SK-N-SH (cell line): ENCODE measurements around the gene LOX. TPM values are rescaled to one million over a fixed set of nuclear protein-coding genes. Genes with fewer than 3 reads are reported as not detected.

Experiments
- CTCF ChIA-PET: fragments of 300-600, 350-600 bp; formaldehyde crosslinking; extraction: SDS; loops from one replicate; lab custom pipeline; 2021; lab: Yijun Ruan, JAX
- POLR2A ChIA-PET: fragments of 350-600 bp; sonication (Branson Sonifier 250); formaldehyde crosslinking; extraction: SDS; loops from one replicate; lab custom pipeline; 2020; ENCODE audit warnings: antibody characterized with exemption, inconsistent platforms; lab: Yijun Ruan, JAX
- DNase-seq: peaks from one replicate; pipeline ENCODE4 v3.0.0; 2012
- H2AFZ ChIP-seq: fragments of 200-600 bp; sonication (generic); 2 replicates; pipeline ENCODE4 v1.8.1; 2016; ENCODE audit warnings: antibody characterized with exemption, mild to moderate bottlenecking, low read depth
- H3F3A ChIP-seq: fragments of 200-600 bp; sonication (generic); replicated peaks from 2 replicates; pipeline ENCODE3; 2016; ENCODE audit warnings: antibody characterized with exemption, mild to moderate bottlenecking; ENCODE audit not compliant: insufficient read depth
- H3K27ac ChIP-seq, 2 experiments: fragments of 200-500 bp in 1 of 2; fragments of 200-600 bp in 1 of 2; sonication (Bioruptor generic) in 1 of 2; sonication (generic), shearing (Covaris generic) in 1 of 2; 2 replicates each; pipeline versions ENCODE4 v1.5.1 to v1.6.1; 2014 to 2016; ENCODE audit warnings: low read depth in 2 of 2, inconsistent platforms in 1 of 2, low read length in 1 of 2, mild to moderate bottlenecking in 1 of 2, mixed read lengths in 1 of 2
- H3K27me3 ChIP-seq: fragments of 200-600 bp; sonication (generic), shearing (Covaris generic); 2 replicates; pipeline ENCODE4 v1.6.1; 2016; ENCODE audit warnings: mixed run types; ENCODE audit not compliant: insufficient read depth
- H3K36me3 ChIP-seq, 2 experiments: fragments of 200-500 bp in 1 of 2; fragments of 200-600 bp in 1 of 2; sonication (Bioruptor generic) in 1 of 2; sonication (generic) in 1 of 2; replicated peaks in 1 of 2; 2 replicates each; pipeline versions ENCODE3 to v1.5.1; 2014 to 2016; ENCODE audit warnings: low read length in 1 of 2, mild to moderate bottlenecking in 1 of 2; ENCODE audit not compliant: insufficient read depth in 2 of 2, control insufficient read depth in 1 of 2
- H3K4me1 ChIP-seq, 2 experiments: fragments of 200-500 bp in 1 of 2; fragments of 200-600 bp in 1 of 2; sonication (Bioruptor generic) in 1 of 2; sonication (generic), shearing (Covaris generic) in 1 of 2; 2 replicates each; pipeline versions ENCODE4 v1.5.1 to v1.6.1; 2014 to 2016; ENCODE audit warnings: low read depth in 1 of 2, low read length in 1 of 2, mixed run types in 1 of 2; ENCODE audit not compliant: insufficient read depth in 2 of 2, control insufficient read depth in 1 of 2
- H3K4me2 ChIP-seq: fragments of 200-600 bp; sonication (generic), shearing (Covaris generic); 2 replicates; pipeline ENCODE4 v1.6.1; 2017; ENCODE audit warnings: mixed run types
- H3K4me3 ChIP-seq, 2 experiments: fragments of 200-500 bp in 1 of 2; fragments of 200-600 bp in 1 of 2; sonication (Bioruptor generic) in 1 of 2; sonication (generic), shearing (Covaris generic) in 1 of 2; 2 replicates each; pipeline versions ENCODE4 v1.5.1 to v1.8.1; 2014 to 2016; ENCODE audit warnings: low read depth in 2 of 2, inconsistent platforms in 1 of 2, low read length in 1 of 2, mild to moderate bottlenecking in 1 of 2, mixed read lengths in 1 of 2, moderate library complexity in 1 of 2
- H3K79me2 ChIP-seq: fragments of 200-600 bp; sonication (generic); 2 replicates; pipeline ENCODE4 v1.8.1; 2017; ENCODE audit warnings: mild to moderate bottlenecking; ENCODE audit not compliant: insufficient read depth
- H3K9ac ChIP-seq: fragments of 200-600 bp; sonication (generic); 2 replicates; pipeline ENCODE4 v1.6.1; 2017; ENCODE audit warnings: mixed run types
- H3K9me2 ChIP-seq: fragments of 200-600 bp; sonication (generic); 2 replicates; pipeline ENCODE4 v1.6.1; 2017; ENCODE audit warnings: mixed run types
- H3K9me3 ChIP-seq: fragments of 200-600 bp; sonication (generic); 2 replicates; pipeline ENCODE4 v1.6.1; 2017; ENCODE audit warnings: mixed run types, mild to moderate bottlenecking, moderate library complexity
- H4K20me1 ChIP-seq: fragments of 200-600 bp; sonication (generic); 2 replicates; pipeline ENCODE4 v1.6.1; 2017; ENCODE audit warnings: mild to moderate bottlenecking, mixed run types; ENCODE audit not compliant: insufficient read depth
- CHD2 ChIP-seq: fragments of 150-350 bp; IDR thresholded peaks from 2 replicates; pipeline ENCODE4 v1.6.1; 2018; ENCODE audit warnings: low read length; ENCODE audit not compliant: partially characterized antibody
- EP300 ChIP-seq, 2 experiments: IDR thresholded peaks; 2 replicates each; pipeline versions ENCODE4 v1.4.0 to v1.6.1; 2012; ENCODE audit warnings: borderline replicate concordance in 1 of 2, low read depth in 1 of 2, low read length in 1 of 2
- EZH2phosphoT487 ChIP-seq: fragments of 200-600 bp; sonication (generic); IDR thresholded peaks from 2 replicates; pipeline ENCODE4 v1.6.1; 2017; ENCODE audit warnings: low read depth, mixed run types, mild to moderate bottlenecking, antibody characterized with exemption, moderate library complexity, borderline replicate concordance
- FOSL2 ChIP-seq: IDR thresholded peaks from 2 replicates; pipeline ENCODE4 v1.4.0; 2012; ENCODE audit warnings: low read depth, mild to moderate bottlenecking, moderate library complexity, borderline replicate concordance
- FOXM1 ChIP-seq: IDR thresholded peaks from 2 replicates; pipeline ENCODE4 v1.4.0; 2012; ENCODE audit warnings: low read depth, mild to moderate bottlenecking
- GABPA ChIP-seq: IDR thresholded peaks from 2 replicates; pipeline ENCODE4 v1.4.0; 2012; ENCODE audit warnings: low read depth, mild to moderate bottlenecking
- JUND ChIP-seq: IDR thresholded peaks from 2 replicates; pipeline ENCODE4 v1.4.0; 2012
- MEF2A ChIP-seq: IDR thresholded peaks from 2 replicates; pipeline ENCODE4 v1.4.0; 2012; ENCODE audit warnings: low read depth, borderline replicate concordance
- NFIC ChIP-seq: IDR thresholded peaks from 2 replicates; pipeline ENCODE4 v1.4.0; 2012; ENCODE audit warnings: borderline replicate concordance
- NRF1 ChIP-seq: IDR thresholded peaks from 2 replicates; pipeline ENCODE4 v1.6.1; 2012; ENCODE audit warnings: low read depth, mild to moderate bottlenecking, low read length
- RXRA ChIP-seq: IDR thresholded peaks from 2 replicates; pipeline ENCODE4 v1.4.0; 2012; ENCODE audit warnings: low read depth, mild to moderate bottlenecking, borderline replicate concordance
- SMC3 ChIP-seq: IDR thresholded peaks from 2 replicates; pipeline ENCODE4 v1.6.1; 2012; ENCODE audit warnings: low read depth, low read length, improper control_type of control experiment
- TAF1 ChIP-seq: IDR thresholded peaks from 2 replicates; pipeline ENCODE4 v1.6.1; 2012; ENCODE audit warnings: low read depth, mild to moderate bottlenecking, low read length, moderate library complexity, borderline replicate concordance
- TCF12 ChIP-seq: IDR thresholded peaks from 2 replicates; pipeline ENCODE4 v1.4.0; 2012
- TEAD4 ChIP-seq: IDR thresholded peaks from 2 replicates; pipeline ENCODE4 v1.4.0; 2012; ENCODE audit warnings: mild to moderate bottlenecking, borderline replicate concordance; ENCODE audit not compliant: insufficient read depth
- YY1 ChIP-seq: IDR thresholded peaks from 2 replicates; pipeline ENCODE4 v1.4.0; 2012; ENCODE audit warnings: low read depth, mild to moderate bottlenecking
- WGBS: methylation state at CpG from one replicate; pipeline ENCODE4 v1.1.6; 2017; ENCODE audit warnings: low lambda C conversion rate; 5-methylcytosine and 5-hydroxymethylcytosine counted together
- polyA plus RNA-seq, 3 experiments: library from polyadenylated mRNA; depleted of rRNA; stranded (reverse); fragments of >200 nt; gene quantifications; 2 replicates each; pipeline ENCODE4 v1.2.3, GENCODE V29; 2012
- TF ChIP-seq, protein P1 (sequence below): IDR thresholded peaks from 2 replicates; pipeline ENCODE4; 2012
- TF ChIP-seq, protein P2 (sequence below): fragments of 200-600 bp; sonication (generic); IDR thresholded peaks from 2 replicates; pipeline ENCODE4 v1.6.1; 2017; ENCODE audit warnings: antibody characterized with exemption, mild to moderate bottlenecking, moderate library complexity

LOX gene
- polyA plus RNA-seq, 1 of the 3 experiments (the other 2 are of a cell fraction), result 36.3 TPM

DNA sequence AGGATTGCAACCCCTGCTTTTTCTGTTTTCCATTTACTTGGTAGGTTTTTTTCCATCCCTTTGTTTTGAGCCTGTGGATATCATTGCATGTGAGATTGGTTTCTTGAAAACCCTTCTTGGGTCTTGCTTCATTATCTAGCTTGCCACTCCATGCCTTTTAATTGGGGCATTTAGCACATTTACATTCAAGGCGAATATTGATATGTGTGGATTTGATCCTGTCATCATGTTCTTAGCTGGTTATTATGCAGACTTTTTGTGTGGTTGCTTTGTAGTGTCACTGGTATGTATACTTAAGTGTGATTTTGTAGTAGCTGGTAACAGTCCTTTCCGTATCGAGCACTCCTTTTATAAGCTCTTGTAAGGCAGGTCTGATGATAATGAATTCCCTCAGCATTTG lies 26.5 kb downstream of the LOX start:
- no peaks in the 10 kb centered on the region for H4K20me1 ChIP-seq
- H3K4me3 ChIP-seq, result no peak overlapping the region
- no peak for DNase-seq
- H3K9me3 ChIP-seq, result no peaks in the 10 kb centered on the region
- ChIA-PET CTCF (interaction anchor here (0.7 kb wide), 1 partner anchor 25 kb away, joined by 5 read pairs; no protein-coding TSS in a partner anchor), POLR2A (no interaction called here)
- no peak overlapping the region for H3K9ac ChIP-seq
- H3K79me2 ChIP-seq, result no peaks in the 10 kb centered on the region
- TF ChIP-seq RXRA (no peak), NFIC (no peak), CHD2 (no peak), SMC3 (no peak), TAF1 (no peak), FOXM1 (no peak), FOSL2 (no peak), EP300 (IDR thresholded peaks at IDR 0.05; ENCODE audit: borderline replicate concordance in 1 of 2, low read depth in 1 of 2, low read length in 1 of 2) (no peak), GABPA (no peak), NRF1 (no peak), TCF12 (no peak), JUND (no peak), TEAD4 (no peak), MEF2A (no peak)
- TF ChIP-seq, protein P1, sequence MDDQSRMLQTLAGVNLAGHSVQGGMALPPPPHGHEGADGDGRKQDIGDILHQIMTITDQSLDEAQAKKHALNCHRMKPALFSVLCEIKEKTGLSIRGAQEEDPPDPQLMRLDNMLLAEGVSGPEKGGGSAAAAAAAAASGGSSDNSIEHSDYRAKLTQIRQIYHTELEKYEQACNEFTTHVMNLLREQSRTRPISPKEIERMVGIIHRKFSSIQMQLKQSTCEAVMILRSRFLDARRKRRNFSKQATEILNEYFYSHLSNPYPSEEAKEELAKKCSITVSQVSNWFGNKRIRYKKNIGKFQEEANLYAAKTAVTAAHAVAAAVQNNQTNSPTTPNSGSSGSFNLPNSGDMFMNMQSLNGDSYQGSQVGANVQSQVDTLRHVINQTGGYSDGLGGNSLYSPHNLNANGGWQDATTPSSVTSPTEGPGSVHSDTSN, result no peak
- TF ChIP-seq, protein P2, sequence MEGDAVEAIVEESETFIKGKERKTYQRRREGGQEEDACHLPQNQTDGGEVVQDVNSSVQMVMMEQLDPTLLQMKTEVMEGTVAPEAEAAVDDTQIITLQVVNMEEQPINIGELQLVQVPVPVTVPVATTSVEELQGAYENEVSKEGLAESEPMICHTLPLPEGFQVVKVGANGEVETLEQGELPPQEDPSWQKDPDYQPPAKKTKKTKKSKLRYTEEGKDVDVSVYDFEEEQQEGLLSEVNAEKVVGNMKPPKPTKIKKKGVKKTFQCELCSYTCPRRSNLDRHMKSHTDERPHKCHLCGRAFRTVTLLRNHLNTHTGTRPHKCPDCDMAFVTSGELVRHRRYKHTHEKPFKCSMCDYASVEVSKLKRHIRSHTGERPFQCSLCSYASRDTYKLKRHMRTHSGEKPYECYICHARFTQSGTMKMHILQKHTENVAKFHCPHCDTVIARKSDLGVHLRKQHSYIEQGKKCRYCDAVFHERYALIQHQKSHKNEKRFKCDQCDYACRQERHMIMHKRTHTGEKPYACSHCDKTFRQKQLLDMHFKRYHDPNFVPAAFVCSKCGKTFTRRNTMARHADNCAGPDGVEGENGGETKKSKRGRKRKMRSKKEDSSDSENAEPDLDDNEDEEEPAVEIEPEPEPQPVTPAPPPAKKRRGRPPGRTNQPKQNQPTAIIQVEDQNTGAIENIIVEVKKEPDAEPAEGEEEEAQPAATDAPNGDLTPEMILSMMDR, result no peak
- H3K27ac ChIP-seq, result no peak overlapping the region
- H3K9me2 ChIP-seq, result no peaks in the 10 kb centered on the region
- 97% methylated on average over 3 of the region's 3 CpGs for whole genome bisulfite sequencing
- peaks cover 0 to 9% of the 10 kb centered on the region in 2 experiments; a peak in 1 of 4 replicates for H3K4me1 ChIP-seq
- H3K4me2 ChIP-seq, result no peak overlapping the region
- H3F3A ChIP-seq, result no peaks in the 10 kb centered on the region
- no peak overlapping the region for H2AFZ ChIP-seq
- no peaks in the 10 kb centered on the region for H3K36me3 ChIP-seq
- H3K27me3 ChIP-seq, result no peaks in the 10 kb centered on the region

DNA sequence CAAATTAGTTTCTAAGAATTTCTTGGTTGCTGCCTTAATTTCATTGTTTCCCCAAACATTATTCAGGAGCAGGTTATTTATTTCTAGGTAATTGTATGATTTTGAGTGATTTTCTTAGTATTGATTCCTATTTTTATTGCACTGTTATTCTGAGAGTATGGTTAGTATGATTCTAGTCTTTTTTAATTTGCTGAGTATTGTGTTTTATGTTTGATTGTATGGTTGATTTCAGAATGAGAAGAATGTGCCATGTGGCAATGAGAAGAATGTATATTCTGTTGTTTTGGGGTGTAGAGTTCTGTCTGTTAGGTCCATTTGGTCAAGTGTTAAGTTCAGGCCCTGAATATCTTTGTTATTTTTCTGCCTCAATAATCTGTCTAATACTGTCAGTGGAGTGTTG lies 27.1 kb downstream of the LOX start:
- Histone ChIP-seq H4K20me1 (no peaks in the 10 kb centered on the region), H3K4me3 (no peak overlapping the region), H3K79me2 (no peaks in the 10 kb centered on the region), H3K9me2 (no peaks in the 10 kb centered on the region), H3K9me3 (no peaks in the 10 kb centered on the region), H3K36me3 (no peaks in the 10 kb centered on the region), H3K4me1 (peaks cover 0 to 9% of the 10 kb centered on the region in 2 experiments; a peak in 1 of 4 replicates), H3K27me3 (no peaks in the 10 kb centered on the region), H3K9ac (no peak overlapping the region), H3K4me2 (no peak overlapping the region), H3K27ac (no peak overlapping the region), H2AFZ (no peak overlapping the region), H3F3A (no peaks in the 10 kb centered on the region)
- no peak for DNase-seq
- TF ChIP-seq TCF12 (no peak), EZH2phosphoT487 (no peak), NFIC (no peak), FOSL2 (no peak), YY1 (no peak), EP300 (IDR thresholded peaks at IDR 0.05; ENCODE audit: borderline replicate concordance in 1 of 2, low read depth in 1 of 2, low read length in 1 of 2) (no peak)
- ChIA-PET CTCF (interaction anchor here (1.6 kb wide), 1 partner anchor 26 kb away, joined by 6 read pairs; no protein-coding TSS in a partner anchor), POLR2A (no interaction called here)
